GM12801 (cell line): ENCODE results near the gene FAM200B.

Experiments
- TF ChIP-seq, protein P1 (sequence below): IDR thresholded peaks from one replicate; pipeline ENCODE4 v1.5.1; 2011; ENCODE audit warnings: control low read depth; ENCODE audit not compliant: insufficient read length; ENCODE audit errors: extremely low read depth

The FAM200B gene

DNA sequence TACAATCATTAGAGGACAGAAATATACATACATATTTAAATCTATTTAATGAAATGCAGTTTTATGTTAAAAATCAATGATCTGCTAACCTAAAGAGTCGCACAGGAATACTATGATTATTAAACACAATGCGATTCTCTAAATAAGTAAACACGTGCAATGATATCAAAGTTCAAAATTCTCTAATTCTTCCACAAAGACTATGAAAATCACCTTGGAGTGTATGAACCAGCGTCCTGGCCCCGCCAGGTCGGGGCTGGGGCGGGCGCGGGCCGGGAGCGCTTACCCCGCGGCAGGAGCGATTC lies 608 bp upstream of the FAM200B start:
- TF ChIP-seq, protein P1, sequence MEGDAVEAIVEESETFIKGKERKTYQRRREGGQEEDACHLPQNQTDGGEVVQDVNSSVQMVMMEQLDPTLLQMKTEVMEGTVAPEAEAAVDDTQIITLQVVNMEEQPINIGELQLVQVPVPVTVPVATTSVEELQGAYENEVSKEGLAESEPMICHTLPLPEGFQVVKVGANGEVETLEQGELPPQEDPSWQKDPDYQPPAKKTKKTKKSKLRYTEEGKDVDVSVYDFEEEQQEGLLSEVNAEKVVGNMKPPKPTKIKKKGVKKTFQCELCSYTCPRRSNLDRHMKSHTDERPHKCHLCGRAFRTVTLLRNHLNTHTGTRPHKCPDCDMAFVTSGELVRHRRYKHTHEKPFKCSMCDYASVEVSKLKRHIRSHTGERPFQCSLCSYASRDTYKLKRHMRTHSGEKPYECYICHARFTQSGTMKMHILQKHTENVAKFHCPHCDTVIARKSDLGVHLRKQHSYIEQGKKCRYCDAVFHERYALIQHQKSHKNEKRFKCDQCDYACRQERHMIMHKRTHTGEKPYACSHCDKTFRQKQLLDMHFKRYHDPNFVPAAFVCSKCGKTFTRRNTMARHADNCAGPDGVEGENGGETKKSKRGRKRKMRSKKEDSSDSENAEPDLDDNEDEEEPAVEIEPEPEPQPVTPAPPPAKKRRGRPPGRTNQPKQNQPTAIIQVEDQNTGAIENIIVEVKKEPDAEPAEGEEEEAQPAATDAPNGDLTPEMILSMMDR: no peak

DNA sequence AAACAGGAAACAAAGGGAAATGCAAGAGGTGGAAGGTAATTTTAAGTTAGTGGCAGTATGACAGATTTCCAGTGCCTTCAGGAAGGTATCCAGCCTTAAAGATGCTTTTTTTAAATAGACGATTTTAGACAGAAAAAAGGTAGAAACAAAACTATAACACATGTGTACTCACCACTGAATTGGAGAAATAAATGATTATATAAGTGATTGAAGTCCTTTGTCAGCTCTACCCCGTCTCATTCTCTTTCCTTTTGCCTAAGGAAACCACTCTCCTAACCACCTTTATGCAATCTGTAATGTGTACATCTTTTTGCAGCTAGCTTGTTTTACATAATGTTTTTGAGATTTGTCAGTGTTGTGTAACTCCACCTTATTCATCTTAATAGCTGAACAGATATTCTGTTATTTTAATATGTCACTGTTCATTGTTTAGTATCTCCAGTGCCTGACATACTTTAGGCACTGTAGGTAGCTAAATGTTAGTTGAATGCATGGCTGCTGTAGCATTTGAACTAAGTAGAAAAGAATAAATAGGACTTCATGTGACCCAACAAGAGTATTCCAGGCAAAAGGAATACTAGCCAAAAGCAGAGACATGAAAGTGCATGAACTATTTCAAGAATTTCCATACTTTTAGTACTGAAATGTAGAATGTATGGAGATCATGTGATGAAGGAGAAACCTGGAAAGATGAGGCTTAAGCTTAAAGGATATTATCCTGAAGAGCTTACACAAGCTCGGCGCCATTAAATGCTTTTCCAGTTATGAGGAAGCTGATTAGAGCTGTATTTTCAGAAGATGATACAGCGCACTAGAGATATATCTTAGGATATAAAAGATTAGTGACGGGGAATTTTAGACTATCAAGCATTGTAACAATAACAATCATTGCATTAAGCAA lies 865 bp downstream of the FAM200B start:
- TF ChIP-seq, protein P1: no peak

DNA sequence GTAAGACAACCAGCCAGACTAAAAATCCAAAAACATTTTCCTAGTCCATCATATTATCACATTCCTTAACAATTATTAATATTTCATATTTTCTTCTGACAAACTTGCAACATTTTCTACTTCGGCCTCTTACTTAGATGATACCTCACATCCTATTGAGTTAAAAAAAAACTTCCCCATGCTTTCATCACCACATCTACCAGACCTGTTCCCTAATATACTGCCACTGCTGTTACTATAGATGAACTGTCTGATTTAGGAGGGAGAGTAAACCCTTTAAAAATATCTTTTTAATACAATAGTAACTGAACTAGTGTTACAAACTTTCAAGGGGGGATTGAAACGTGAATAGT lies 1.5 kb downstream of the FAM200B start:
- TF ChIP-seq, protein P1: no peak

DNA sequence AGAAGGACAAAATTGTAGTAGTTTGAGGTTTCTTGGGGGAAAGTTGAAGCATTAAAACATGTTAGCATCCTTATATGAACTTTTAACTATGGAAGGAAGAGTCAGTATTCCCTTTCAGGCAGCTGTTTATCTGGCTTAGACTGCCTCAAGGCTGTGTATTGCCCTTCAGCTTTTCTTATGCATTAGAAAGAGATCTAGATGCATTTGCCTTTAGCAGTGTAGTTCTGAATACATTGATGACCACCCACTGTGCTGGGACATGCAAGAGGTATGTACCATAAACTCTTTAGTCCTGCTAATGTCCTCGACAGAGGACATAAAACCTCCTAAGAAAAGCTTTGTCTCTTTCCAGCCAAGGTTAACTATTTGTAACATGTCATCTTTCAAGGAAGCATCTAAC lies 2.9 kb downstream of the FAM200B start:
- TF ChIP-seq, protein P1: no peak

DNA sequence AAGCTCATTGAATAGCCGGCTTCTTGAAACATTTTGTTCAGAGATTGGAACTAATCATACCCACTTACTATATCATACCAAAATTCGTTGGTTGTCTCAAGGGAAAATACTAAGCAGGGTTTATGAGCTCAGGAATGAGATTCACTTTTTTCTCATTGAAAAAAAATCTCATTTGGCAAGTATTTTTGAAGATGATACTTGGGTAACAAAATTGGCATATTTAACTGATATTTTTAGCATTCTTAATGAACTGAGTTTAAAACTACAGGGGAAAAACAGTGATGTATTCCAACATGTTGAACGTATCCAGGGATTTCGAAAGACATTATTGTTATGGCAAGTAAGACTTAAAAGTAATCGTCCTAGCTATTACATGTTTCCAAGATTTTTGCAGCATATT lies 6.4 kb downstream of the FAM200B start:
- TF ChIP-seq, protein P1: no peak

DNA sequence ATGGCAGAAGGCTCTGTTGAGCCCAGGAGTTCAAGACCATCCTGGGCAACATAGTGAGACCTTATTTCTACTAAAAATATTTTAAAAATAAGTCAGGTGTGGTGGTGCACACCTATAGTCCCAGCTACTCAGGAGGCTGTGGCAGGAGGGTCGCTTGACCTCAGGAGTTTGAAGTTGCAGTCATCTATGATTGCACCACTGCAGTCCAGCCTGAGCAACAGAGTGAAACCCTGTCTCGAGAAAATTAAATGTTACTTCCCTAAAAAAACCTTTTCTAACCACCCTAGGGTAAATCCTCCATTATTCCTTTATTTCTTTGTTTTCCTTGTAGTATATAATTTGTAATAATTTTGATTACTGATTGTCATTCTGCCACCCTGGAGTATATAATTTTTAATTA lies 7.9 kb downstream of the FAM200B start:
- TF ChIP-seq, protein P1: no peak

DNA sequence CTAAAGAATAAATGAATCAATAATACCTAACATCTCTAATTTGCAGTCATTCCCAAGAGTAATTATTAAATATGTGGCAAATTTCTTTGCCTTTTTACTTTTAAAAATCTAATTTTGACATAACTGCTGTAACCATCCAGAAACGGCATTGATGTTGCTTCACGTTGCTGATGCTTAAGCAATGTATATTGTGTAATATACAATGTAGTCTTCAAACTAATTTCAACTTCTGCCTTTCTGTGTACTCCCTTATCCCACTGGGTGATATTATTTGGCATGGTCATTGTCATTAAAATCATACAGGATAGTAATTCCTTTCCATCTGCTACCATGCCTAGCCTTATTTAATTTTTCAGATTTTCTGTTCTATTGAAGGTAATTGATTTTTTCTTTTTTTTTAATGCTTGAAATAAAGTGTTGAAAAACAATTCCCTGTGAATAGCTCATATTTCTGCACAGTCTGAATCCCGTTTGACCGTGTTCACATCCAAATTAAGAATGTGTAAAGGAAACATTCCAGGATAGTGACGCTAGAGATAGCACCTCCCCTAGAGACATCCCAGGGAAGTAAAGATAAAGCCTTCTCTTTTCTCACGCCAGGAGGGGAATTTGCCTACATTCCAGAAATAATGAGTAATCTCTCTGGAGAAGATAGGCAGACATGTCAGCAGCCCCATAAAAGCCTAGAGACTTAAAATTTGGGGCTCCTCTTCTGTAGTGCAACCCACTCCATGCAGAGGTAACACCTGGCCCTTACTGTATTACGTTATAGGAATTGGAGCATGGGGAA lies 8.6 kb downstream of the FAM200B start:
- TF ChIP-seq, protein P1: no peak
